Progenitor cell of endocrine pancreas (in vitro differentiated cells): ENCODE results near the gene NCKAP5. TPM values are rescaled to one million over a fixed set of nuclear protein-coding genes. Genes with fewer than 3 reads are reported as not detected.

Experiments used
- DNase-seq: peaks from one replicate; pipeline ENCODE4 v3.0.0; 2021; ENCODE audit warnings: low spot score; ENCODE audit not compliant: unreplicated experiment
- H3K27ac Mint-ChIP-seq: 2 replicates; pipeline ENCODE4 v1.8.0; 2021; ENCODE audit warnings: mild to moderate bottlenecking, moderate library complexity, mixed read lengths
- H3K27me3 Mint-ChIP-seq: 2 replicates; pipeline ENCODE4 v1.8.0; 2021; ENCODE audit warnings: mixed read lengths
- H3K36me3 Mint-ChIP-seq: 2 replicates; pipeline ENCODE4 v1.8.0; 2022; ENCODE audit warnings: mixed read lengths; ENCODE audit not compliant: insufficient read depth
- H3K4me1 Mint-ChIP-seq: 2 replicates; pipeline ENCODE4 v1.8.0; 2021; ENCODE audit warnings: low read depth, mixed read lengths
- H3K4me3 Mint-ChIP-seq: 2 replicates; pipeline ENCODE4 v1.8.0; 2021; ENCODE audit warnings: low read depth, mild to moderate bottlenecking, moderate library complexity, mixed read lengths
- H3K9me3 Mint-ChIP-seq: 2 replicates; pipeline ENCODE4 v1.8.0; 2021; ENCODE audit warnings: low read depth, mixed read lengths
- total RNA-seq: library from RNA; stranded (reverse); gene quantifications from 2 replicates; pipeline ENCODE4 v1.2.1, GENCODE V29; 2021
- TF ChIP-seq, protein P1 (sequence below): fragments of 200-600 bp; sonication (generic); IDR thresholded peaks from one replicate; pipeline ENCODE4 v1.5.0; 2021; ENCODE audit warnings: antibody characterized with exemption, mild to moderate bottlenecking; ENCODE audit not compliant: unreplicated experiment

NCKAP5 gene
- total RNA-seq, 1 donor from 2014 or later = 1.7 TPM

DNA sequence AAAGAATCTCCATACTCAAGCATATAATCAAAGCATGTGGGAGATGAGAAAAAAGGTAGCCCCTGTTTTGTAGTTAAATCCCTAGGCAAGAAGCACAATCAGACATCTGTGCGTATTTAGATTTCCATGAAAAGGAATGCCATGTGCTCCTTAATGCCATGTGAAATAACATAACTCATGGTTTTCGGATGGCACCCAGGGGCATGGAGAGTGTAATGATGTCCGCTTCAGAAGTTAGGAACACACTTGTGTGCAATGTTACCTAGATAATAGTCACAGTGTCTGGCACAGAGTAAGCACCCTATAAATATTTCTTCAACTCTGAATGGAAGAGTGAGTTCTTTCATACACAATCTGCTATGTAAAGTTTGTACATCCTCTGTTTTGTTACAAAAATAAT, 197.0 kb downstream of the NCKAP5 start:
- Mint-ChIP-seq H3K27me3 (peaks cover 6% of the 10 kb centered on the region), H3K4me1 (peaks cover 4% of the 10 kb centered on the region), H3K9me3 (no peaks in the 10 kb centered on the region), H3K4me3 (no peak overlapping the region), H3K36me3 (no peaks in the 10 kb centered on the region), H3K27ac (no peak overlapping the region)
- no peak for DNase-seq
- TF ChIP-seq, protein P1, sequence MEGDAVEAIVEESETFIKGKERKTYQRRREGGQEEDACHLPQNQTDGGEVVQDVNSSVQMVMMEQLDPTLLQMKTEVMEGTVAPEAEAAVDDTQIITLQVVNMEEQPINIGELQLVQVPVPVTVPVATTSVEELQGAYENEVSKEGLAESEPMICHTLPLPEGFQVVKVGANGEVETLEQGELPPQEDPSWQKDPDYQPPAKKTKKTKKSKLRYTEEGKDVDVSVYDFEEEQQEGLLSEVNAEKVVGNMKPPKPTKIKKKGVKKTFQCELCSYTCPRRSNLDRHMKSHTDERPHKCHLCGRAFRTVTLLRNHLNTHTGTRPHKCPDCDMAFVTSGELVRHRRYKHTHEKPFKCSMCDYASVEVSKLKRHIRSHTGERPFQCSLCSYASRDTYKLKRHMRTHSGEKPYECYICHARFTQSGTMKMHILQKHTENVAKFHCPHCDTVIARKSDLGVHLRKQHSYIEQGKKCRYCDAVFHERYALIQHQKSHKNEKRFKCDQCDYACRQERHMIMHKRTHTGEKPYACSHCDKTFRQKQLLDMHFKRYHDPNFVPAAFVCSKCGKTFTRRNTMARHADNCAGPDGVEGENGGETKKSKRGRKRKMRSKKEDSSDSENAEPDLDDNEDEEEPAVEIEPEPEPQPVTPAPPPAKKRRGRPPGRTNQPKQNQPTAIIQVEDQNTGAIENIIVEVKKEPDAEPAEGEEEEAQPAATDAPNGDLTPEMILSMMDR = no peak

DNA sequence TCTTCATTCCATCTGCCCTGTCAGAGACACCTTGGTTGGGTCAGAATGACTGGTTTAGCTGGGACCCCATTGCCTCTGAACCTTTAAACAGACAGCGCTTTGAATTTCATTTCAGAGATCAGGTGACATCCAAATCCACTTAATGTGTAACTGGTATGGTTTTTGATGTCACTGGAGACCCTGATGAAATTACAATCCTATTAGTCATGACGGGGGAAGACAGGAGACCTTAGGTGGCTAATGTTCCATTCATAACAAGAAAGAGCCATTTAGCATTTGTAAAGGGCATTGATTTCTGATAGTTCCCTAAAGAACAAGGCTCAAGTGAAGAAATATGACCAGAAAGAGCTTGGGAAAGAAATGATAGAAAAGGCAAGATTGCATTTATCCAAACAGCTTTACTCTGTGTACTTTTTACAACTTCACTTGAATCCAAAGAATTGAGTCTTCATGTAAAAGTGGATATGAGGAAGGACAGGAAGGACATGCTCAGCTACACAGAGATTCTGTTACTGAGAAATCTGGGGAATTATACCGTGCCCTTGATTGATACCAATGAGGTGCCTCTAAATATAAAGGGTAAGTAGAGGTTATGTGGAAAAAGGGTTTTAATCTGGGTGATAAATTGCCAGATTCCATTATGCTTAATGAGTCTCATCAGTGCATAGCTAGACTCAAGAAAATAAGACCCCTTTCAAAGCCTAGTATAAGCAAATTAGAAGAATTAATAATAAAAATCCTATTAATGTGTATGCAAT, 198.2 kb downstream of the NCKAP5 start:
- Mint-ChIP-seq H3K9me3 (no peaks in the 10 kb centered on the region), H3K36me3 (no peaks in the 10 kb centered on the region), H3K27ac (no peak overlapping the region), H3K4me3 (no peak overlapping the region), H3K4me1 (peaks cover 4% of the 10 kb centered on the region), H3K27me3 (peaks cover 5% of the 10 kb centered on the region)
- TF ChIP-seq, protein P1 = no peak
- DNase-seq = no peak

DNA sequence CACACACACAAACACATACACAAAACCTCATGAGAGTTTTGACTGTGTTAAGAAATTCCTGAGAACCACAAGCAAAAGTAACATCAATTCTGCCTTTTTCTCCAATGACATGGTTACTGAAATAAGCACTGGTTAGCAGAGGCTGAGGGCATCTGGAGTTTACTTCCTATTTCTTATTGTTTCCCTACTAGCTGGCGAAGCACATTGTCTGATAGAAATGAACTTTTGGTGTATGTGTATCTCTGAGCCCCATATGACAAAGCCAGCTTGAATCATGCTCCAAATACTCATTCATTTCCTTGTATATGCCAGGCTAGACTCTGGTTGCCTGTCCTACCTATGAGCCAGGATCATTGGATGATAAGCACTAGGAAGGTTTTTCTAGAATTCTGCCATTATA, 203.1 kb downstream of the NCKAP5 start:
- TF ChIP-seq, protein P1 = no peak
- Mint-ChIP-seq H3K4me3 (no peak overlapping the region), H3K9me3 (no peaks in the 10 kb centered on the region), H3K4me1 (peaks cover 10% of the 10 kb centered on the region), H3K36me3 (no peaks in the 10 kb centered on the region), H3K27ac (no peak overlapping the region), H3K27me3 (peaks cover 5% of the 10 kb centered on the region)
- no peak for DNase-seq

DNA sequence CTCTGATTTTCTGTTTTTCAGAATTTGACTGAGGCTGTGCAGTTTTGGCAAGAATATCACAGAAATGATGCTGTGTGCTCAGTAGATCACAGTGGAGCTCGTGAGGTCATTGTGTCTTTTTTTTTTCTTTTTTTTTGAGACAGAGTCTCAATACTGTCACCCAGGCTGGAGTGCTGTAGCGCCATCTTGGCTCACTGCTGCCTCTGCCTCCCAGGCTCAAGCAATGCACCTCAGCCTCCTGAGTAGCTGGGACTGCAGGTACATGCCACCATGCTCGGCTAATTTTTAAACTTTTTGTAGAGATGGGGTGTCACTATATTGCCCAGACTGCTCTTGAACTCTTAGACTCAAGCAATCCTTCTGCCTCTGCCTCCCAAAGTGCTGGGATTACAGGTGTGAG, 203.6 kb downstream of the NCKAP5 start:
- Mint-ChIP-seq H3K4me1 (peaks cover 9% of the 10 kb centered on the region), H3K4me3 (no peak overlapping the region), H3K27ac (no peak overlapping the region), H3K9me3 (no peaks in the 10 kb centered on the region), H3K27me3 (peaks cover 5% of the 10 kb centered on the region), H3K36me3 (no peaks in the 10 kb centered on the region)
- TF ChIP-seq, protein P1 = no peak
- no peak for DNase-seq

DNA sequence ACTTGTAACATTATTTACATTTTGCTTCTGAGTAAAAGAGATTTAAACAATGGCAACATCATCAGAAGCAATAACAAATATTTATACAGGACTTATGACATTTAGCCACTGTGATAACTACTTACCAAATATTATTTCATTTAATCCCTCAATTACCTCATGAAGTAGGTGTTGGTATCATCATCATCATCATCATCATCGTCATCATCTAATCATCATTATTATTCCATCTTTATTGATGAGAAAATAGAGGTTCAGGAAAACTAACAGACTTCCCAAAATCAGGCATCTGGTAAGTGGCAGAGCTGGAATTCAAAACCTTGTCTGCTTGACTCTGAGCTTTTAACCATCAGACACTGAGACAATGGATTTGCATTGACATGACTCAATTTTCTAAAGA, 204.4 kb downstream of the NCKAP5 start:
- TF ChIP-seq, protein P1 = no peak
- Mint-ChIP-seq H3K36me3 (no peaks in the 10 kb centered on the region), H3K4me1 (peaks cover 12% of the 10 kb centered on the region), H3K4me3 (no peak overlapping the region), H3K27me3 (peaks cover 2% of the 10 kb centered on the region), H3K27ac (no peak overlapping the region), H3K9me3 (no peaks in the 10 kb centered on the region)
- no peak for DNase-seq
